A673 (cell line): ENCODE measurements around the gene PSTPIP1. TPM values are rescaled to one million over a fixed set of nuclear protein-coding genes. Genes with fewer than 3 reads are reported as not detected.

ENCODE experiments used
- BruUV-seq: library from RNA; stranded (reverse); fragments of 400-500 nt; replicated peaks from 2 replicates; lab custom pipeline; 2021; lab: Mats Ljungman, UMichigan
- CTCF ChIA-PET: fragments of 300-600 bp; sonication (Branson Sonifier 250); formaldehyde crosslinking; loops from one replicate; lab custom pipeline; 2022; ENCODE audit warnings: antibody characterized with exemption; lab: Charles Lee
- POLR2A ChIA-PET: fragments of 300-600 bp; sonication (Branson Sonifier 250); formaldehyde crosslinking; loops from one replicate; lab custom pipeline; 2022; ENCODE audit warnings: antibody characterized with exemption; ENCODE audit not compliant: low non-redundant PET; lab: Charles Lee
- DNase-seq: peaks from one replicate; pipeline ENCODE4 v3.0.0-alpha.2; 2015; ENCODE audit warnings: low spot score
- H3K27ac ChIP-seq: fragments of 200-600 bp; sonication (generic); 2 replicates; pipeline ENCODE4 v1.5.1; 2016; ENCODE audit warnings: mixed run types, low read depth, mild to moderate bottlenecking, mixed read lengths, antibody characterized with exemption, low read length; ENCODE audit not compliant: poor library complexity, severe bottlenecking
- H3K27me3 ChIP-seq: fragments of 200-600 bp; sonication (generic); replicated peaks from 2 replicates; pipeline ENCODE4 v1.6.1; 2017; ENCODE audit warnings: mixed run types, low read depth, mild to moderate bottlenecking, mixed read lengths, antibody characterized with exemption, low read length; ENCODE audit not compliant: insufficient read depth, poor library complexity
- H3K36me3 ChIP-seq: fragments of 200-600 bp; sonication (generic); 2 replicates; pipeline ENCODE4 v1.6.1; 2016; ENCODE audit warnings: mixed run types, mild to moderate bottlenecking, mixed read lengths, antibody characterized with exemption, low read length; ENCODE audit not compliant: insufficient read depth, poor library complexity, severe bottlenecking
- H3K4me1 ChIP-seq: fragments of 200-600 bp; sonication (generic); 2 replicates; pipeline ENCODE4 v1.6.1; 2017; ENCODE audit warnings: mixed run types, mild to moderate bottlenecking, mixed read lengths, antibody characterized with exemption, low read length; ENCODE audit not compliant: insufficient read depth, poor library complexity, severe bottlenecking
- H3K4me3 ChIP-seq: fragments of 200-600 bp; sonication (generic); 2 replicates; pipeline ENCODE4 v1.5.1; 2016; ENCODE audit warnings: low read depth, mixed run types, mild to moderate bottlenecking, mixed read lengths, low read length; ENCODE audit not compliant: poor library complexity, severe bottlenecking
- H3K9me3 ChIP-seq: fragments of 200-600 bp; sonication (generic); 2 replicates; pipeline ENCODE4 v1.6.1; 2016; ENCODE audit warnings: mixed run types, low read depth, mild to moderate bottlenecking, mixed read lengths, antibody characterized with exemption, low read length; ENCODE audit not compliant: poor library complexity, severe bottlenecking
- EZH2 ChIP-seq: fragments of 200-600 bp; sonication (generic); IDR thresholded peaks from 2 replicates; pipeline ENCODE4 v1.6.1; 2017; ENCODE audit warnings: borderline replicate concordance, low read depth, mild to moderate bottlenecking, mixed read lengths, antibody characterized with exemption, low read length; ENCODE audit not compliant: poor library complexity, severe bottlenecking
- intact Hi-C: fragments of 100-400 bp; cut with micrococcal nuclease; formaldehyde crosslinking; loops from one replicate; pipeline ENCODE4 v1.10.0; 2022; ENCODE audit not compliant: unreplicated experiment
- total RNA-seq: library from RNA; stranded (reverse); gene quantifications from 2 replicates; pipeline ENCODE4 v1.2.3, GENCODE V29; 2021
- TF ChIP-seq, protein P1 (sequence below): fragments of 300-800, 200-600 bp; sonication (generic); conservative IDR thresholded peaks from 2 replicates; pipeline ENCODE4 v1.5.1; 2017; ENCODE audit warnings: low read depth, mild to moderate bottlenecking, antibody characterized with exemption, low read length, moderate library complexity, mixed read lengths

The PSTPIP1 gene
- total RNA-seq, 1 experiment from 2014 or later: not detected

DNA sequence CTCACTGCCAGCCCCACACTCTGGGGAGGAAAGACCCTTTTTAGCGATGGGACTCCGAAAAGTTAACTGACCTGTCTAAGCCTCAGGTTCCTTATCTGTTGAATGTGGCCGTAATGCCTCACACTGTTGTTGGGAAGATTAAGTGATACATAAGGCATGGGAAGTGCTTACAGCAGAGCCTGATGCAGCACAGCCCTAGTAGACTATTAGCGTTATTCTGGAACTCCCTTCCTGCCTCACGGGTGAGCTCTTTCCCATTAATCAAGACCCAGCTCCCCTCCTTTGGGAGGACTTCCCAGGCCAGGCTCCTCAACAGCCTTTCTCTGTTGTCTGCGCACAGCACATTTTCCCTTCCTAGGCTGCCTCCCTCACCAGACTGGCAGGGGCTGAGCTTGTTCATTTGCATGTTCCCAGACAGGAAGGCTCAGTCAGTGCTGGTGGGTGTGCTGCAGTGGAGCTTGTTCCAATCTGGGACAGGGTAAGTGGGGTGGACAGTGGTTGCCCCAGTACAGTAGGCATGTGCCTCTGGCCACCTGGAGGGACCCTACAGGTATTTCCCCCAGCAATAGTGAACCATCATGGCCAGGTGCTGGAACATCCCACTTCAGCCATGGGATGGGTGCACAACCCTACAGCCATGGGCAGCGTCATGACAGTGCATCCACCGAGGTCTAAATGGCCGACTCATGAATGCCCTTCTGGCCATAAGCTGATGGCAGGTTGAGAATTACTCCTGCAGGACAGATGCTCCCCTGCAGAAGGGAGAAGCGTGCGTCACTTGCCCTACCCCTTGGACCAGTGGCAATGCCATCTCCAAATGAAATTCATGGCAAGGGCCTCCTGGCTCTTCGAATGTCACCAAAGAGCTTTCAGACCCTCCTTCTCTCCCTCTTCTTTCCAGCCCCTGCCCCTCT, 5.8 kb upstream of the PSTPIP1 start:
- ChIA-PET POLR2A (no interaction called here), CTCF (no interaction called here)
- Histone ChIP-seq H3K9me3 (no peaks in the 10 kb centered on the region), H3K4me1 (no peaks in the 10 kb centered on the region), H3K4me3 (no peak overlapping the region), H3K36me3 (no peaks in the 10 kb centered on the region), H3K27me3 (no peaks in the 10 kb centered on the region), H3K27ac (no peak overlapping the region)
- BruUV-seq: no TSS peak
- TF ChIP-seq EZH2: no peak
- TF ChIP-seq, protein P1, sequence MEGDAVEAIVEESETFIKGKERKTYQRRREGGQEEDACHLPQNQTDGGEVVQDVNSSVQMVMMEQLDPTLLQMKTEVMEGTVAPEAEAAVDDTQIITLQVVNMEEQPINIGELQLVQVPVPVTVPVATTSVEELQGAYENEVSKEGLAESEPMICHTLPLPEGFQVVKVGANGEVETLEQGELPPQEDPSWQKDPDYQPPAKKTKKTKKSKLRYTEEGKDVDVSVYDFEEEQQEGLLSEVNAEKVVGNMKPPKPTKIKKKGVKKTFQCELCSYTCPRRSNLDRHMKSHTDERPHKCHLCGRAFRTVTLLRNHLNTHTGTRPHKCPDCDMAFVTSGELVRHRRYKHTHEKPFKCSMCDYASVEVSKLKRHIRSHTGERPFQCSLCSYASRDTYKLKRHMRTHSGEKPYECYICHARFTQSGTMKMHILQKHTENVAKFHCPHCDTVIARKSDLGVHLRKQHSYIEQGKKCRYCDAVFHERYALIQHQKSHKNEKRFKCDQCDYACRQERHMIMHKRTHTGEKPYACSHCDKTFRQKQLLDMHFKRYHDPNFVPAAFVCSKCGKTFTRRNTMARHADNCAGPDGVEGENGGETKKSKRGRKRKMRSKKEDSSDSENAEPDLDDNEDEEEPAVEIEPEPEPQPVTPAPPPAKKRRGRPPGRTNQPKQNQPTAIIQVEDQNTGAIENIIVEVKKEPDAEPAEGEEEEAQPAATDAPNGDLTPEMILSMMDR: no peak
- intact Hi-C loops: no loop called here
- no peak for DNase-seq

DNA sequence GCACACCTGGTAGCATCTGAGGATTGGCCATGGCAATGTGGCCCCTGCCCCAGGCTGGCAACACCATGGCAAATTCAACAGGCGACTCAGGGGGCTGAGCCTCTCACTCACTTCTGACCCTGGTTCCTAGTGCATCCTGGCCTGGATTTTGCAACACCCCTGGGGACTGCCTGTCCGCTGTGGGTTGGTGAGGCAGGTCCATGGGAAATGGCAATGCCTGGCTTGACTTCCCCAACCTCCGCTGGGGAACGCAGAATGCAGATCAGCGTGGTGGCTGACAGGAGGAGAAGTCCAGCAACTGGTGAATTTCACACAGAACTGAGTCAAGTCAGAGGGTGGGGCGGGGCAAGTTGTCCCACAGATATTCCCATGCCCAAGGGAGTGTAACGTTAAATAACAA, 3.9 kb upstream of the PSTPIP1 start:
- ChIA-PET CTCF (no interaction called here), POLR2A (no interaction called here)

DNA sequence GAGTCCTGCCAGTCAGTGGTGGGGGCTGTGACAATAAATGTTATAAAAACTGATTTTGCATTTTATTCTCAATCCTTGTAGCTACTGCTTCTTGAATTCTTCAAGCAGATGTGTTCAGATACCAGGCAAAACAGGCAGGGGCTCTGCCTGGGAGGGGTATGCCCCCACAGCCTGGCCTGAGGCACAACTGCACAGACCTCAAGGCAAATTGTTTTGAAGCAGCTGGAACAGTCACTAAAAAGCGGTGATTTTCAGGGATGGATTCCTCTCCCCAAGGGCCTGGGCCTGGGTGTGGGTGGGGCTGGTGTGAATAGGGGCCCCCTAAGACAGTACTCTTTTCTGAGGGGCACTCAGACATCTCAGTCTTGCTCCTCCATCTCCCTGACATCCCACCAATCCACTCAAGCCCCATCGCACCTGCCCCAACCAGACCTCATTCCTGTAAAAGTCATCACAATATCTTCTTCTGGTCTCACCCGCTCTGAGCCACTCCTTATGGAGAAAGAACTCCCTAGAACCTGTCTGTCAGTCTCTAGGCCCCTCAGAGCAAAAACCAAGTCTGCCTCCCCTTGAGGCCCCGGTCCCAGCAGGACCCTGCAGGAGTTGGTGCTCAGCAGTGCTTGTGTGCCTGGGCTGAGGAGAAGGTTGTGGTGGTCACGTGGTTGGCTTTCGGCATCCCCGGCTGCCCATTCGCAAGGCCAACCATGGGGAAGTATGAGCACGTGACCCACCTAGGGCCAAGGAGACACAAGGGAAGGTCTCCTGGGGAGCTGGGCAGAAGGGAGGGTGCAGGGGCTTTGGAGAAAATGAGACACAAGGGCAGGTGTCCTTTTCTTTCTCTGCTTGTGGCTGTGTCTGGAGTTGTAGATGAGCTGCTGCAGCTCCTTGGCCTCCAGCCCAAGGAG, 2.9 kb upstream of the PSTPIP1 start:
- TF ChIP-seq, protein P1: no peak
- no peak for TF ChIP-seq EZH2
- Histone ChIP-seq H3K27me3 (no peaks in the 10 kb centered on the region), H3K9me3 (no peaks in the 10 kb centered on the region), H3K36me3 (no peaks in the 10 kb centered on the region), H3K4me1 (no peaks in the 10 kb centered on the region), H3K4me3 (no peak overlapping the region), H3K27ac (no peak overlapping the region)
- no peak for DNase-seq
- ChIA-PET CTCF (no interaction called here), POLR2A (no interaction called here)
- BruUV-seq: no TSS peak
- intact Hi-C loops: no loop called here

More for the DNA sequence above, 3.9 kb upstream of the PSTPIP1 start:
- Histone ChIP-seq H3K27ac (no peak overlapping the region), H3K9me3 (no peaks in the 10 kb centered on the region), H3K27me3 (no peaks in the 10 kb centered on the region), H3K4me3 (no peak overlapping the region), H3K4me1 (no peaks in the 10 kb centered on the region), H3K36me3 (no peaks in the 10 kb centered on the region)
- no peak for DNase-seq
- intact Hi-C loops: no loop called here
- no peak for TF ChIP-seq EZH2
- TF ChIP-seq, protein P1: no peak
- BruUV-seq: no TSS peak
